ENCODE results near the gene ULBP2. TPM values are rescaled to one million over a fixed set of nuclear protein-coding genes. Genes with fewer than 3 reads are reported as not detected.

Gene ULBP2
- total RNA-seq, 1 experiment from 2014 or later, result not detected

DNA sequence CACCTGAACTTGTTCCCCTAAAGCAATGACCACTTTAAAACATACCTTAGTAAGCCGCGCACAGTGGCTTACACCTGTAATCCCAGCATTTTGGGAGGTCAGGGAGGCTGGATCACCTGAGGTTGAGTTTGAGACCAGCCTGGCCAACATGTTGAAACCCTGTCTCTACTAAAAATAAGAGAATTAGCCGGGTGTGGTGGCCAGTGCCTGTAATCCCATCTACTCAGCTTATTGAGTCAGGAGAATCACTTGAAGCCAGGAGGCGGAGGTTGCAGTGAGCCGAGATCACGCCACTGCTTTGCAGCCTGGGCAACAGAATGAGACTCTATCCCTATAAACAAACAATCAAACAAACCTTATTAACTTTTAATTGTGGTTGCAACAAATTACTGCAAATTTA lies 42.3 kb upstream of the ULBP2 start:
- no peak overlapping the region for H2AFZ ChIP-seq (ENCODE audit: low read length)
- H3K27me3 ChIP-seq (ENCODE audit: insufficient read depth, low read length), result no peaks in the 10 kb centered on the region; the same call in 1 of the 2 replicates
- Mint-ChIP-seq H3K36me3 (ENCODE audit: insufficient read depth in 1 of 3, low read depth in 3 of 3) (no peaks in the 10 kb centered on the region), H3K4me1 (peaks cover 7 to 8% of the 10 kb centered on the region in 2 experiments; a peak in 3 of 4 replicates), H3K27ac (no peak overlapping the region), H3K9me3 (no peaks in the 10 kb centered on the region), H3K27me3 (ENCODE audit: low read depth) (peaks cover 25% of the 10 kb centered on the region), H3K4me3 (no peak overlapping the region)
- no peak overlapping the region for H2BK15ac ChIP-seq (ENCODE audit: low read depth, low read length)
- H3K27ac ChIP-seq (ENCODE audit: insufficient read length, low read depth, low read length), result no peak overlapping the region
- no peak overlapping the region for H4K8ac ChIP-seq (replicated peaks; ENCODE audit: insufficient read length, low read depth, low read length)
- TF ChIP-seq, protein P1, sequence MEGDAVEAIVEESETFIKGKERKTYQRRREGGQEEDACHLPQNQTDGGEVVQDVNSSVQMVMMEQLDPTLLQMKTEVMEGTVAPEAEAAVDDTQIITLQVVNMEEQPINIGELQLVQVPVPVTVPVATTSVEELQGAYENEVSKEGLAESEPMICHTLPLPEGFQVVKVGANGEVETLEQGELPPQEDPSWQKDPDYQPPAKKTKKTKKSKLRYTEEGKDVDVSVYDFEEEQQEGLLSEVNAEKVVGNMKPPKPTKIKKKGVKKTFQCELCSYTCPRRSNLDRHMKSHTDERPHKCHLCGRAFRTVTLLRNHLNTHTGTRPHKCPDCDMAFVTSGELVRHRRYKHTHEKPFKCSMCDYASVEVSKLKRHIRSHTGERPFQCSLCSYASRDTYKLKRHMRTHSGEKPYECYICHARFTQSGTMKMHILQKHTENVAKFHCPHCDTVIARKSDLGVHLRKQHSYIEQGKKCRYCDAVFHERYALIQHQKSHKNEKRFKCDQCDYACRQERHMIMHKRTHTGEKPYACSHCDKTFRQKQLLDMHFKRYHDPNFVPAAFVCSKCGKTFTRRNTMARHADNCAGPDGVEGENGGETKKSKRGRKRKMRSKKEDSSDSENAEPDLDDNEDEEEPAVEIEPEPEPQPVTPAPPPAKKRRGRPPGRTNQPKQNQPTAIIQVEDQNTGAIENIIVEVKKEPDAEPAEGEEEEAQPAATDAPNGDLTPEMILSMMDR (conservative IDR thresholded peaks at IDR 0.05), result no peak
- no peak overlapping the region for H3K56ac ChIP-seq (ENCODE audit: insufficient read length, low read depth, low read length)
- H3K79me2 ChIP-seq (ENCODE audit: insufficient read depth, low read length), result no peaks in the 10 kb centered on the region
- no peak overlapping the region for H2BK12ac ChIP-seq (ENCODE audit: insufficient read length, low read depth, low read length)
- H3K9ac ChIP-seq (ENCODE audit: extremely low read depth, insufficient read length, low read length), result no peak overlapping the region
- no peak overlapping the region for H3T11ph ChIP-seq (ENCODE audit: low read length)
- H4K5ac ChIP-seq (ENCODE audit: insufficient read length, low read depth, low read length), result no peak overlapping the region
- no peak overlapping the region for H2BK20ac ChIP-seq (ENCODE audit: low read depth, low read length, poor library complexity, severe bottlenecking)
- no peak for DNase-seq
- H2BK5ac ChIP-seq (ENCODE audit: insufficient read length, low read length), result no peak overlapping the region
- no CpG with 5 or more reads among the region's 6 CpGs for WGBS (ENCODE audit: extremely low coverage, insufficient read length, low lambda C conversion rate)
- H3K18ac ChIP-seq (ENCODE audit: insufficient read length, low read depth, low read length), result no peak overlapping the region
- no peak overlapping the region for H2AK5ac ChIP-seq (ENCODE audit: insufficient read length, low read length)
- H3K4me2 ChIP-seq (ENCODE audit: insufficient read depth, insufficient read length, low read length), result no peak overlapping the region
- no peaks in the 10 kb centered on the region; the same call in 1 of the 2 replicates for H3K4me1 ChIP-seq (ENCODE audit: insufficient read depth, low read length)
- H4K20me1 ChIP-seq (ENCODE audit: control insufficient read depth, insufficient read depth, insufficient read length), result no peaks in the 10 kb centered on the region
- no peaks in the 10 kb centered on the region for H3K9me3 ChIP-seq (ENCODE audit: control insufficient read depth, low read depth, low read length)
- no peaks in the 10 kb centered on the region for H3K79me1 ChIP-seq (ENCODE audit: insufficient read depth, low read depth, low read length, poor library complexity, severe bottlenecking)
- H2BK120ac ChIP-seq (ENCODE audit: low read depth, low read length, poor library complexity, severe bottlenecking), result no peak overlapping the region
- no peaks in the 10 kb centered on the region for H3K23me2 ChIP-seq (ENCODE audit: insufficient read length, low read depth, low read length, poor library complexity, severe bottlenecking)
- no peak overlapping the region for H3K4ac ChIP-seq (ENCODE audit: low read depth, low read length)
- H3K23ac ChIP-seq (ENCODE audit: insufficient read length, low read depth, low read length), result no peak overlapping the region
- H4K91ac ChIP-seq (ENCODE audit: insufficient read length, low read depth, low read length), result no peak overlapping the region
- H3K14ac ChIP-seq (ENCODE audit: insufficient read depth, low read length), result no peak overlapping the region

All from H9 (cell line).